GM23338 (cell line): ENCODE measurements around the gene SPRED3.

ENCODE experiments used
- CREB1 ChIP-seq: fragments of 250-450 bp; sonication (Bioruptor Pico); IDR thresholded peaks from 2 replicates; pipeline ENCODE4 v1.5.0; 2020; ENCODE audit warnings: low read depth, mild to moderate bottlenecking, moderate library complexity
- POLR2AphosphoS5 ChIP-seq: IDR thresholded peaks from 2 replicates; pipeline ENCODE4 v1.6.1; 2016; ENCODE audit warnings: antibody characterized with exemption, low read depth
- TF ChIP-seq, protein P1 (sequence below), 2 experiments: fragments of 200-600 bp in 1 of 2; sonication (generic) in 1 of 2; conservative IDR thresholded peaks; 2 replicates each; pipeline versions ENCODE4 v1.5.1 to v1.6.1; 2016 to 2017; ENCODE audit warnings: antibody characterized with exemption in 2 of 2, low read depth in 2 of 2, mild to moderate bottlenecking in 2 of 2, moderate library complexity in 1 of 2

DNA sequence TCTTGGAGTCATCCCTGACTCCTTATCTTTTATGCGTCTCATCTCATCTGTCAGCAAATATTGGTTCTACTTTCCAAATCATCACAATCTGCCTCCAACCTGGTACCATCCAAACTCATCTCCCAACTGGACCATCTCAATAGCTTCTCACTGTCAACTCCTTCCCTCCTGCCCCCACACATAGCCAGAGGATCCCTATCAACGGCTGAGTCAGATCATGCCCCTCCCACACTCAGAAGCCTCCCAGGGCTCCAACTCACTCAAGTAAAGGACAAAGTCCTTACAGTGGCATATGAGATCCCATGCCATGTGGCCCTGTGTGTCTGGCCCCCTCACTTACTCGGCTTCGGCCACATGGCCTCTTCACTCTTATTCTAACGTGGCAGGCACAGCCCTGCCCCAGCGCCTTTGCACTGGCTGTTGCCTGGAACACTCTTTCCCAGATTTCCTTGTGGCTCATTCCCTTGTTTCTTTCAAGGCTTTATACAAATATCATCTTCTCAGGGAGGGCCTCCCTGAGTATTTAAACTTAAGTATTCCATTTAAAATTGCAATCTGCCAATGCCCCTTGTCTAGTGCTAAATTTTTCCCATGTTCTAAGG, 4.3 kb downstream of the SPRED3 start:
- no peak for TF ChIP-seq POLR2AphosphoS5
- TF ChIP-seq, protein P1, sequence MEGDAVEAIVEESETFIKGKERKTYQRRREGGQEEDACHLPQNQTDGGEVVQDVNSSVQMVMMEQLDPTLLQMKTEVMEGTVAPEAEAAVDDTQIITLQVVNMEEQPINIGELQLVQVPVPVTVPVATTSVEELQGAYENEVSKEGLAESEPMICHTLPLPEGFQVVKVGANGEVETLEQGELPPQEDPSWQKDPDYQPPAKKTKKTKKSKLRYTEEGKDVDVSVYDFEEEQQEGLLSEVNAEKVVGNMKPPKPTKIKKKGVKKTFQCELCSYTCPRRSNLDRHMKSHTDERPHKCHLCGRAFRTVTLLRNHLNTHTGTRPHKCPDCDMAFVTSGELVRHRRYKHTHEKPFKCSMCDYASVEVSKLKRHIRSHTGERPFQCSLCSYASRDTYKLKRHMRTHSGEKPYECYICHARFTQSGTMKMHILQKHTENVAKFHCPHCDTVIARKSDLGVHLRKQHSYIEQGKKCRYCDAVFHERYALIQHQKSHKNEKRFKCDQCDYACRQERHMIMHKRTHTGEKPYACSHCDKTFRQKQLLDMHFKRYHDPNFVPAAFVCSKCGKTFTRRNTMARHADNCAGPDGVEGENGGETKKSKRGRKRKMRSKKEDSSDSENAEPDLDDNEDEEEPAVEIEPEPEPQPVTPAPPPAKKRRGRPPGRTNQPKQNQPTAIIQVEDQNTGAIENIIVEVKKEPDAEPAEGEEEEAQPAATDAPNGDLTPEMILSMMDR (conservative IDR thresholded peaks at IDR 0.05; ENCODE audit: low read depth in 2 of 2) = no peak
- no peak for TF ChIP-seq CREB1 (CRISPR knock-in tag)
